Lower lobe of right lung (tissue), 2 donors: ENCODE measurements around the gene MRPL3. TPM values are rescaled to one million over a fixed set of nuclear protein-coding genes. Genes with fewer than 3 reads are reported as not detected.

ENCODE experiments used
- ATAC-seq, 2 donors: fragments of 200-7000 bp; cut with Tn5 transposase; one replicate each; pipeline ENCODE4 v1.9.1; 2020 to 2022; ENCODE audit warnings: mild to moderate bottlenecking in 2 of 2, moderate library complexity in 2 of 2
- DNase-seq: peaks from one replicate; pipeline ENCODE4 v3.0.0-alpha.2; 2020
- H3K27ac ChIP-seq: fragments of 200-600 bp; one replicate; pipeline ENCODE4 v1.8.0; 2022
- H3K27me3 ChIP-seq: fragments of 200-600 bp; one replicate; pipeline ENCODE4 v1.8.0; 2022; ENCODE audit warnings: low read depth
- H3K36me3 ChIP-seq: fragments of 200-600 bp; one replicate; pipeline ENCODE4 v1.8.0; 2022; ENCODE audit warnings: mild to moderate bottlenecking
- H3K4me1 ChIP-seq: fragments of 200-600 bp; one replicate; pipeline ENCODE4 v1.8.0; 2022
- H3K4me3 ChIP-seq: fragments of 200-600 bp; one replicate; pipeline ENCODE4 v1.8.0; 2022; ENCODE audit warnings: mild to moderate bottlenecking
- H3K9me3 ChIP-seq: fragments of 200-600 bp; one replicate; pipeline ENCODE4 v1.8.0; 2022
- CTCF ChIP-seq: fragments of 200-600 bp; IDR thresholded peaks from one replicate; pipeline ENCODE4 v1.8.0; 2022; ENCODE audit warnings: antibody characterized with exemption, mild to moderate bottlenecking
- intact Hi-C: fragments of 100-400 bp; cut with DNase I; formaldehyde crosslinking; loops from one replicate; pipeline ENCODE4 v1.11.0; 2022
- total RNA-seq: library from RNA; stranded (reverse); fragmentation: NEBNext Ultra II Directional; extraction: Animal tissue kit (Norgen Biotek cat#: 25700); gene quantifications from one replicate; pipeline ENCODE4 v1.2.1, GENCODE V29; 2021
- donor health status: DM: no; HTN: yes; CAD: no; lungs with severe emphysema.

MRPL3 gene
- total RNA-seq, 1 donor from 2014 or later, result 48.4 TPM

GRCh38 chr3:131421301-131421700, 81.5 kb downstream of the MRPL3 start:
- no peak for TF ChIP-seq CTCF
- no peaks in the 10 kb centered on the region for H3K36me3 ChIP-seq
- H3K4me3 ChIP-seq, result no peak overlapping the region
- H3K9me3 ChIP-seq, result no peaks in the 10 kb centered on the region
- DNase-seq, result no peak
- H3K4me1 ChIP-seq, result no peaks in the 10 kb centered on the region
- H3K27ac ChIP-seq, result no peak overlapping the region
- intact Hi-C loops, result no loop called here
- no peak for ATAC-seq
- no peaks in the 10 kb centered on the region for H3K27me3 ChIP-seq

- Histone ChIP-seq H3K9me3 (no peaks in the 10 kb centered on the region), H3K4me1 (no peaks in the 10 kb centered on the region), H3K4me3 (no peak overlapping the region), H3K27me3 (no peaks in the 10 kb centered on the region), H3K36me3 (no peaks in the 10 kb centered on the region), H3K27ac (no peak overlapping the region)
- ATAC-seq (no peak), DNase-seq (no peak)
- intact Hi-C loops, result no loop called here
- TF ChIP-seq CTCF, result no peak
Observed at GRCh38 chr3:131417751-131418150, 85.0 kb downstream of the MRPL3 start.

Other genes with a start within 250 kb of the MRPL3 start
- gene NUDT16, start 121.2 kb downstream of the MRPL3 start, total RNA-seq, result 38.7 TPM